Measurements from ENCODE around the gene FRMD4B. TPM values are rescaled to one million over a fixed set of nuclear protein-coding genes. Genes with fewer than 3 reads are reported as not detected.
"Not testable (repeated sequence)": the region's sequence is repeated elsewhere in the genome, so short reads cannot be mapped to it uniquely, and the experiment has no call there.

FRMD4B gene
- total RNA-seq, 2 donors from 2014 or later: 27.1 to 38.3 TPM

GRCh38 chr3:69266585-69266984, 119.3 kb downstream of the FRMD4B start:
- H3K27ac Mint-ChIP-seq: peak overlapping the region; percentile 82 to 84
- no peaks in the 10 kb centered on the region for H3K9me3 Mint-ChIP-seq
- ATAC-seq: peak; percentile 66 to 84
- DNase-seq (ENCODE audit: low spot score): no peak
- H3K36me3 Mint-ChIP-seq: no peaks in the 10 kb centered on the region
- no peaks in the 10 kb centered on the region for H3K27me3 Mint-ChIP-seq
- peak overlapping the region; percentile 68 for H3K4me3 Mint-ChIP-seq
- peaks cover 21% of the 10 kb centered on the region in 2 donors for H3K4me1 Mint-ChIP-seq (ENCODE audit: low read depth in 2 of 2)

- H3K36me3 Mint-ChIP-seq; DNase-seq (ENCODE audit: low spot score); H3K9me3 Mint-ChIP-seq; H3K27me3 Mint-ChIP-seq: not testable (repeated sequence)
- Mint-ChIP-seq H3K27ac (peak overlapping the region; percentile 82 to 84), H3K4me1 (ENCODE audit: low read depth in 2 of 2) (peaks cover 21% of the 10 kb centered on the region in 2 donors), H3K4me3 (peak overlapping the region; percentile 68)
- peak; percentile 70 to 82 for ATAC-seq
Measured at GRCh38 chr3:69266071-69266470, 119.8 kb downstream of the FRMD4B start.

GRCh38 chr3:69260843-69261405, 125.0 kb downstream of the FRMD4B start:
- H3K36me3 Mint-ChIP-seq; H3K4me3 Mint-ChIP-seq; H3K27ac Mint-ChIP-seq; H3K27me3 Mint-ChIP-seq; ATAC-seq; H3K4me1 Mint-ChIP-seq (ENCODE audit: low read depth in 2 of 2); H3K9me3 Mint-ChIP-seq; DNase-seq (ENCODE audit: low spot score): not testable (repeated sequence)

GRCh38 chr3:69260216-69260787, 125.6 kb downstream of the FRMD4B start:
- no peaks in the 10 kb centered on the region for H3K27me3 Mint-ChIP-seq
- no peak overlapping the region for H3K27ac Mint-ChIP-seq
- peaks cover 0 to 7% of the 10 kb centered on the region in 2 donors for H3K4me1 Mint-ChIP-seq (ENCODE audit: low read depth in 2 of 2)
- no peak overlapping the region for H3K4me3 Mint-ChIP-seq
- ATAC-seq (no peak), DNase-seq (ENCODE audit: low spot score) (no peak)
- no peaks in the 10 kb centered on the region for H3K9me3 Mint-ChIP-seq
- no peaks in the 10 kb centered on the region for H3K36me3 Mint-ChIP-seq

- ATAC-seq (no peak), DNase-seq (ENCODE audit: low spot score) (no peak)
- no peaks in the 10 kb centered on the region for H3K36me3 Mint-ChIP-seq
- H3K4me1 Mint-ChIP-seq (ENCODE audit: low read depth in 2 of 2): peaks cover 0 to 4% of the 10 kb centered on the region in 2 donors
- no peaks in the 10 kb centered on the region for H3K9me3 Mint-ChIP-seq
- H3K27me3 Mint-ChIP-seq: peaks cover 0 to 2% of the 10 kb centered on the region in 2 donors
- peak overlapping the region in 1 of 2 donors; percentile 56 for H3K27ac Mint-ChIP-seq
- H3K4me3 Mint-ChIP-seq: no peak overlapping the region
Measured at GRCh38 chr3:69259125-69259524, 126.8 kb downstream of the FRMD4B start.

GRCh38 chr3:69255928-69256327, 130.0 kb downstream of the FRMD4B start:
- peaks cover 0 to 4% of the 10 kb centered on the region in 2 donors for H3K4me1 Mint-ChIP-seq (ENCODE audit: low read depth in 2 of 2)
- no peak for ATAC-seq
- no peaks in the 10 kb centered on the region for H3K9me3 Mint-ChIP-seq
- no peak for DNase-seq (ENCODE audit: low spot score)
- peak overlapping the region in 1 of 2 donors; percentile 63 for H3K27ac Mint-ChIP-seq
- no peaks in the 10 kb centered on the region for H3K36me3 Mint-ChIP-seq
- peaks cover 0 to 2% of the 10 kb centered on the region in 2 donors for H3K27me3 Mint-ChIP-seq
- H3K4me3 Mint-ChIP-seq: no peak overlapping the region

- Mint-ChIP-seq H3K4me3 (no peak overlapping the region), H3K27me3 (peaks cover 0 to 2% of the 10 kb centered on the region in 2 donors), H3K27ac (peak overlapping the region in 1 of 2 donors; percentile 63), H3K9me3 (no peaks in the 10 kb centered on the region), H3K36me3 (no peaks in the 10 kb centered on the region), H3K4me1 (ENCODE audit: low read depth in 2 of 2) (peaks cover 3 to 7% of the 10 kb centered on the region in 2 donors)
- ATAC-seq (no peak), DNase-seq (ENCODE audit: low spot score) (no peak)
Measured at GRCh38 chr3:69254351-69254750, 131.5 kb downstream of the FRMD4B start.

GRCh38 chr3:69252631-69253030, 133.3 kb downstream of the FRMD4B start:
- Mint-ChIP-seq H3K27me3 (peaks cover 0 to 2% of the 10 kb centered on the region in 2 donors), H3K4me1 (ENCODE audit: low read depth in 2 of 2) (peaks cover 7 to 10% of the 10 kb centered on the region in 2 donors), H3K27ac (peak overlapping the region in 1 of 2 donors; percentile 20), H3K36me3 (no peaks in the 10 kb centered on the region), H3K4me3 (no peak overlapping the region), H3K9me3 (no peaks in the 10 kb centered on the region)
- no peak for ATAC-seq
- DNase-seq (ENCODE audit: low spot score): no peak

GRCh38 chr3:69252141-69252540, 133.7 kb downstream of the FRMD4B start:
- H3K4me3 Mint-ChIP-seq: no peak overlapping the region
- H3K27ac Mint-ChIP-seq: peak overlapping the region in 1 of 2 donors; percentile 20
- no peak for DNase-seq (ENCODE audit: low spot score)
- no peaks in the 10 kb centered on the region for H3K9me3 Mint-ChIP-seq
- H3K4me1 Mint-ChIP-seq (ENCODE audit: low read depth in 2 of 2): peaks cover 7 to 10% of the 10 kb centered on the region in 2 donors
- no peaks in the 10 kb centered on the region for H3K36me3 Mint-ChIP-seq
- H3K27me3 Mint-ChIP-seq: peaks cover 0 to 2% of the 10 kb centered on the region in 2 donors
- no peak for ATAC-seq

GRCh38 chr3:69251078-69251805, 134.6 kb downstream of the FRMD4B start:
- ATAC-seq (no peak), DNase-seq (ENCODE audit: low spot score) (no peak)
- Mint-ChIP-seq H3K27ac (peak overlapping the region in 1 of 2 donors; percentile 20), H3K36me3 (no peaks in the 10 kb centered on the region), H3K4me3 (no peak overlapping the region), H3K4me1 (ENCODE audit: low read depth in 2 of 2) (peaks cover 6 to 7% of the 10 kb centered on the region in 2 donors), H3K9me3 (no peaks in the 10 kb centered on the region), H3K27me3 (peaks cover 0 to 2% of the 10 kb centered on the region in 2 donors)

GRCh38 chr3:69250014-69250413, 135.9 kb downstream of the FRMD4B start:
- Mint-ChIP-seq H3K27me3 (peaks cover 0 to 2% of the 10 kb centered on the region in 2 donors), H3K27ac (peak overlapping the region in 1 of 2 donors; percentile 28), H3K9me3 (no peaks in the 10 kb centered on the region), H3K4me3 (no peak overlapping the region), H3K36me3 (no peaks in the 10 kb centered on the region), H3K4me1 (ENCODE audit: low read depth in 2 of 2) (peaks cover 6 to 7% of the 10 kb centered on the region in 2 donors)
- DNase-seq (ENCODE audit: low spot score) (no peak), ATAC-seq (no peak)

- H3K9me3 Mint-ChIP-seq: no peaks in the 10 kb centered on the region
- H3K4me3 Mint-ChIP-seq: no peak overlapping the region
- H3K27ac Mint-ChIP-seq: peak overlapping the region in 1 of 2 donors; percentile 28
- H3K36me3 Mint-ChIP-seq: no peaks in the 10 kb centered on the region
- H3K4me1 Mint-ChIP-seq (ENCODE audit: low read depth in 2 of 2): peaks cover 6 to 7% of the 10 kb centered on the region in 2 donors
- no peak for ATAC-seq
- DNase-seq (ENCODE audit: low spot score): no peak
- H3K27me3 Mint-ChIP-seq: no peaks in the 10 kb centered on the region
Measured at GRCh38 chr3:69249001-69249400, 136.9 kb downstream of the FRMD4B start.

GRCh38 chr3:69248436-69248835, 137.5 kb downstream of the FRMD4B start:
- no peak for DNase-seq (ENCODE audit: low spot score)
- Mint-ChIP-seq H3K36me3 (no peaks in the 10 kb centered on the region), H3K4me3 (no peak overlapping the region), H3K27me3 (no peaks in the 10 kb centered on the region), H3K4me1 (ENCODE audit: low read depth in 2 of 2) (peaks cover 7% of the 10 kb centered on the region in 2 donors), H3K9me3 (no peaks in the 10 kb centered on the region), H3K27ac (no peak overlapping the region)
- no peak for ATAC-seq

- peaks cover 13 to 17% of the 10 kb centered on the region in 2 donors for H3K4me1 Mint-ChIP-seq (ENCODE audit: low read depth in 2 of 2)
- no peak for ATAC-seq
- no peaks in the 10 kb centered on the region for H3K9me3 Mint-ChIP-seq
Measured at GRCh38 chr3:69246612-69247011, 139.3 kb downstream of the FRMD4B start.

More at GRCh38 chr3:69246612-69247011, 139.3 kb downstream of the FRMD4B start:
- Mint-ChIP-seq H3K27ac (no peak overlapping the region), H3K27me3 (no peaks in the 10 kb centered on the region), H3K36me3 (no peaks in the 10 kb centered on the region), H3K4me3 (no peak overlapping the region)
- no peak for DNase-seq (ENCODE audit: low spot score)
